Colon (tissue), 2 donors: ENCODE results near the gene TCAP.

Source experiments
- FAIRE-seq: peaks from 2 replicates; lab custom pipeline; 2012; peaks lifted over from hg19 to GRCh38; lab: Jason Lieb, UNC
- donor health status: control.
- donor health status: control.

Gene TCAP

DNA sequence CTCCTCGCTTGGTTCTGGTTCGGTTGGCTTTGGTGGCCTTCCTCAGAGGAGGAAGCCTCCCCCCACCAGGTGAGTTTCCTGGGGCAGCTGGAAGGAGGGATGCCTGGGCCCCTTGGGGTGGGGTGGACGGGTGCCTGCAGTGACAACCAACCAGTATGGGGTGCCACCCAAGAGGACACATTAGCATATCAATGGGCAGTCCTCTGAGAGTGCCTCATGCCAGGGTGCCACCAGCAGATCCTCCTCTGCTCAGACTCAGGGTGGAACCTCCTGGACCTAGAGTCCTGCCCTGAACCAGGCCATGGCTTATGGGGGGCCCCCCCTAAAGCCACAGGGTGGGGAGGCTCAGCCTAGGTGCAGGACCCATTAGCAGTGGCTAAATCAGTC lies 35.7 kb upstream of the TCAP start:
- FAIRE-seq = no peak

DNA sequence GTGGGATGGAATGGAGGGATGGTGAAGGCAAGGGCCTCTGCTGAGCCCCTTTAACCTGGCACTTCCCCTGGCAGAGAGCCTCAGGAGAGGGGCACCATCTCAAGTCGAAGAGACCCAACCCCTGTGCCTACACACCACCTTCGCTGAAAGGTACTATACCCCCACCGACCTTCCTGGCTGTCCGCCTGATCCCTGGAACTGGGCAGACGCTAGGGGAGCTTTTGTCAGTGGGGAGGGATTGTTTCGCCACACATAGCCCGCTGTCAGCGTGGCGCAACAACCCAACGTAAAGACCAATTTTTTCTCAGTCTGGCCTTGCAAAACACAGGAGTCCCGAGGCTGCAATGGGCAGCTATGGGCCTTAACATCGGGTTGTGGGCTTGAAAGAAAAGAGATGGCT lies 35.3 kb upstream of the TCAP start:
- no peak for FAIRE-seq

DNA sequence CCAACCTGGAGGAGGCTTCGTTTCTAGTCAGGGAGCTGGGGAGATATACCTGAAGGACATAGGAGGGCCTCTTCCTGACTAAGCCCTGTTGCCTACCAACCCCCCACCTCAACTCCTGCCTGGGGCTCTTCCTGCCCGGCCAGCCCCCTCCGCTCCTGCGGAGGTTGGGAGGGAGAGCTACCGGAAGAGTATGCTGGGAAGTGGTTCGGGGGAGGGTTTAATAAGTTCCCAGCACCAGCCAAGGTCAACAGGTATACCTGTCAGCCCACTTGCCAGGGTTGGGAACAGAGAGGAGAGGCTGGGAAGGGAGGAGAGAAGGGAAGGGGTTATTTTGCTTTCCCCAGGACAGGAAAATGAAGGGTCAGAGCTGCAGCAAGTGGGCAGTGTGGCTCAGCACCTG lies 33.7 kb upstream of the TCAP start:
- FAIRE-seq = no peak

DNA sequence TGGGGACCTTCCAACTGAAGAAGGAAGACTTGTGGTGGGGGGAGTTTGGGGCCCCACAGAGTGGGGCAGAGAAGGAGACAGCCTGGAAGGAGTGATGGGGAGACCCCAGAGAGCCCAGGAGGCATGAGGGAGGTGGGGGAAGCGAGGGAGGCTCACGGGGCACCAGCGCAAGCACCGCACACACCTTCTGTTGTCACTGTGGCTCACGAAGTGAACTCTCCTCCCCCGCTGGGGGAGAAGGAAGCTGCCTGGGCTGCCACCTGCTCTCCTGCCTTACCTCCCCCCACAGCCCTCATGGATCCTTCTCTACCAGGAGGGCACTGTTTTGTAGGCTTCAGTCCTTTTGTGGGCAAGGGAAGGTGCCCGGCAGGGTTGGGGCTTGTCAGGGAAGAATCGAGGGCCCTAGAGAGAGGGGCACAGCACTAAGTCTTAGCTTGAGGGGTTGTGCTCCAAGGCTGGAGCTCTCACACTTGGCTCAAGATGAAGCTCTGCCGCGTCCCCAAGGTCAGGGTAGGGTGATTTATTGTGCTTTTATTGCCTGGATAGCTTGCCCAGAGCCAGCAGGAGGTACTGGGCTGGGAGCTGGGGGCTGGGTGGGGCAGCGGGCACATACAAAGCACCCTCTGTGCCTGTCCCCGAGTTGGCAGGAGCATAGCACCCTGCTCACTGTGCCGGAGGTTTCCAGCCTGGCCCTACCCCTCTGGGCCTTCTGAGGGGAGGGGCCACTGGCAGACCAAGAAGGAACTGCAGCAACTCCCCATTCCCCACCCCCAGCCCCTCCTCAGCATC lies 32.8 kb upstream of the TCAP start:
- no peak for FAIRE-seq

DNA sequence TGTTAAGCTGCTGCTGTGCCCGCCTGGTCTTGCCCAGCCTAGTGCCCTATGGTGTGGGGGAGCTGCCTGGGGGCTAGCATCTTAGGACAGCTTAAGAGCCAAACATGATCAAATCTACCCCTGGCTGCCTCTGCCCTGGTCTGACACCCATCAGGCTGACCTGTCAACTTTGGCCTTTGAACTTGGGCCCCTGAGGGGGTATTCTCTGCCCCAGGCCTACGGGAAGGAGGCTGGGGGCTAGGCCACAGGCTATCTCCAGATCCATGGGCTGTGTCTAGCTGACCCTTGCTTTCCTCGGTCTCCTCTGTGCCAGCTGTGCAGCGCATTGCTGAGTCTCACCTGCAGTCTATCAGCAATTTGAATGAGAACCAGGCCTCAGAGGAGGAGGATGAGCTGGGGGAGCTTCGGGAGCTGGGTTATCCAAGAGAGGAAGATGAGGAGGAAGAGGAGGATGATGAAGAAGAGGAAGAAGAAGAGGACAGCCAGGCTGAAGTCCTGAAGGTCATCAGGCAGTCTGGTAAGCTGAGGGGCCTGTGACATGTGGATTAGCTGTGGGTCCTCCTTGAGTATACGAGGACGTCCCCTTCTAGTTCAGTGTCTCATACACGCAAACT lies 31.5 kb upstream of the TCAP start:
- FAIRE-seq = no peak

DNA sequence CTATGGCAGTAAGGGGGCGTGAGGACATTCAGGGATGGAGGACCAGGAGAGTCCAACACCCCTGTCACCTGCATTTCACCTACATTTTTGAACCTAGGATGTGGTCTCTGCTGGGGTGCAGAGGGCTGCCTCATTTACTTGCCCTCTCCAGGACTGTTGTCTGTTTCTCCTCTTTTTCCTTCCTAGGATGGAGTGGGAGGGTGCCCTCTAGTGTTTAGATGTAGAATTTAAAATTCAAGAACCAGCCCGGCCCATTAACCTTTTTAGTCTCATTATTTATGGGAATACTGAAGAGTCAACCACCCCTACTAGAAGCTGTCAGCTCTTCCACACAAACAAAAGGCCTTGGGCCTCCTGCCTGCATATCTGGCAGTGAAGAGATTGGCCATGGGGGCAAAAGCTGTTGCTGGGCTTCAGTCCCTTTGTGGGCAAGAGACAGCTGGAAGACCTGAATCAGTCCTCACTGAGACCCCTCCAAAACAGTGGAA lies 30.7 kb upstream of the TCAP start:
- no peak for FAIRE-seq

DNA sequence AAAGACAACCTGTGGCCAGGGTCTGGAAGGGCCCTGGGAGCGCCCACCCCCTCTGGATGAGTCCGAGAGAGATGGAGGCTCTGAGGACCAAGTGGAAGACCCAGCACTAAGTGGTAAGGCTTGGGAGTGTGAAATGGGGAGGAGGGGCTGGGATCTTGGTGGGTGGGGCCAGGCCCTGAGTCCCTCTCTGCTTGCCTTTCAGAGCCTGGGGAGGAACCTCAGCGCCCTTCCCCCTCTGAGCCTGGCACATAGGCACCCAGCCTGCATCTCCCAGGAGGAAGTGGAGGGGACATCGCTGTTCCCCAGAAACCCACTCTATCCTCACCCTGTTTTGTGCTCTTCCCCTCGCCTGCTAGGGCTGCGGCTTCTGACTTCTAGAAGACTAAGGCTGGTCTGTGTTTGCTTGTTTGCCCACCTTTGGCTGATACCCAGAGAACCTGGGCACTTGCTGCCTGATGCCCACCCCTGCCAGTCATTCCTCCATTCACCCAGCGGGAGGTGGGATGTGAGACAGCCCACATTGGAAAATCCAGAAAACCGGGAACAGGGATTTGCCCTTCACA lies 29.5 kb upstream of the TCAP start:
- no peak for FAIRE-seq

DNA sequence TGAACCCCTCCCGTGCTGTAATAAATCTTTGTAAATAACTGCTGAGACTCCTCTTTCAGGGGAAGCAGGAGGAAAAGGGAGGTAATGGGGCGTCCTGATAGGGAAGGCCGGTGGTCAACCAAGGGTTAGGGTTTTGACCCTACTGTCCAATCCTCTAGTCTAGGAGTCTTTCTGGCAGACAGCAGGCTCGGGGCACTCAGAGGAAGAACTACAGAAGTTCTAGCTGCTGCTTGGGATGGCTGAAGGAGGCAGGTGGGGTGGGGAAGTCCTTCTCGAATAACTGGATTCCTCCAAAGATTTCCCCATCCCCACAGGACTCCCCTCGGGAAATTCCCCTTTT lies 28.6 kb upstream of the TCAP start:
- no peak for FAIRE-seq

DNA sequence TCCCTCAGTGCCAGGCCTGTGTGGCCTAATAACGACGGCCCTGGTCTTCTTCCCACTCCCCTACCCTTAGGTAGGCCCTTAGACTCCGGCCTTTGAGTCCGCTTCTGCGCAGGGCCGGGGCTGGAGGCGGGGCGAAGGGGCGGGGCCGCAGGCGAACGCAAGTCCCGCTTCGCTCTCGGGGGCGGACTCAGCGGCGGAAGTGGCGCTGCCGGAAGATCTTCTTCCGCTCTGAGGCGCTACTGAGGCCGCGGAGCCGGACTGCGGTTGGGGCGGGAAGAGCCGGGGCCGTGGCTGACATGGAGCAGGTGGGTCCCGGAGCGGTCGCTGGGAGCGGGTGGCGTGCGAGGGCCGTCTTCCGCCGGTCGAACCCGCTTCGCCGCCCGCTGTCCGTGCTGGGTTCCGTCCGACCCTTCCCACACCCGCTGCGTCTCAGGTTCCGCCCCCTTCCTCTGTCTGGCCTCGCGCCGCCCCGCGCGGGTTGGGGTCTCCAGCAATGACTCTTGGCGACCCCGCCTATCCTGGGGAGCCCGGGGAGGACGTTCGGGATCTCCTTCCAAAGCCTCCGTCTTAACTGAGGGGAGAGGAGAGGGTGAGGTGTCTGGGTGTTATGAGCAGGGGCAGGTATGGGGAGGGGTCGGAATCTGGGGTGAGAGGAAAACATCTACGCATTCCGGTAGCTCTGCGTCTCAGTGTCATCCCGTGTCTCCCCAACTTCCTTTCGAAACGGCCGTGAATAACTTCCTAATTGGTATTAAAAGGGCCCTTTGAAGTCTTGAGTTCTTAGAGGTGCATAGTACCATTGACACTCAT lies 28.0 kb upstream of the TCAP start, which contains the start of gene STARD3:
TSS of gene STARD3 (plus strand) at position 218 of the 810 bp plus-strand sequence. CDS start 16,388 bp downstream, outside the sequence.
- FAIRE-seq = no peak

DNA sequence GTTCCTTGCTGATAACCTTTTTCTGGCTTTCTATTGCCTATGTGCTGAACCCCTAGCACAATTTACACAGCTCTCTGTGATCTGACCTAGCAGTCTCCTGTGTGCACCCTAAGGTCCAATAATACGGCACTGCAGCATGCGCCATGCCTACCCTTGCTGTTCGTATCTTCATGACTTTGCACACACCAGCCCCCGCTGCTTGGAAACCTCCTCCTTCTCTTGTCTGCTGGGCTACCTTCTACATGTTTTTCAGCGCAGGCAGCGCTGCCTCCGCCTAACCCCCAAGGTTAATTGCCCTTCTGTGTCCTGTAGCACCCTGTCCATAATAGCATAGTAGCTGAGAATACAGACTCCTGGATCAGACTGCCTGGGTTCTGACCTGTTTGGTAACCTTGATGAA lies 26.8 kb upstream of the TCAP start:
- no peak for FAIRE-seq

DNA sequence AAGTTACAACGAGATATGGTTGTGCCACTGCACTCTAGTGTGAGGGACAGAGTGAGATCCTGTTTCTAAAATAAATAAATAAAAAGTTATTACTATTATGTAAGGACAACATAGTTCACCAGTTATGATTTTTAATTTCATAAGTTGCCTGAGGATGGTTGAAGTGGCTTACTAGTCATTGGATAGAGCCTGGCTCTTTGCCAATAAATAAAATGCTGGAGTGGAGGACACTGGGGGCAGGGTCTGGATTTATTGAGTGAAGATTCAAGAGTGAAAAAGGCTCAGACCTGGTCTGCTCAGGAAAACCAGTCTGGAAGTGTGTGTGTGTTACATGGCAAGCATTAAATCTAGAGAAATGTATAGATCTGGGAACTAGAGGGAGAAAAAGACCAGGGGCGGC lies 26.1 kb upstream of the TCAP start:
- FAIRE-seq = no peak

DNA sequence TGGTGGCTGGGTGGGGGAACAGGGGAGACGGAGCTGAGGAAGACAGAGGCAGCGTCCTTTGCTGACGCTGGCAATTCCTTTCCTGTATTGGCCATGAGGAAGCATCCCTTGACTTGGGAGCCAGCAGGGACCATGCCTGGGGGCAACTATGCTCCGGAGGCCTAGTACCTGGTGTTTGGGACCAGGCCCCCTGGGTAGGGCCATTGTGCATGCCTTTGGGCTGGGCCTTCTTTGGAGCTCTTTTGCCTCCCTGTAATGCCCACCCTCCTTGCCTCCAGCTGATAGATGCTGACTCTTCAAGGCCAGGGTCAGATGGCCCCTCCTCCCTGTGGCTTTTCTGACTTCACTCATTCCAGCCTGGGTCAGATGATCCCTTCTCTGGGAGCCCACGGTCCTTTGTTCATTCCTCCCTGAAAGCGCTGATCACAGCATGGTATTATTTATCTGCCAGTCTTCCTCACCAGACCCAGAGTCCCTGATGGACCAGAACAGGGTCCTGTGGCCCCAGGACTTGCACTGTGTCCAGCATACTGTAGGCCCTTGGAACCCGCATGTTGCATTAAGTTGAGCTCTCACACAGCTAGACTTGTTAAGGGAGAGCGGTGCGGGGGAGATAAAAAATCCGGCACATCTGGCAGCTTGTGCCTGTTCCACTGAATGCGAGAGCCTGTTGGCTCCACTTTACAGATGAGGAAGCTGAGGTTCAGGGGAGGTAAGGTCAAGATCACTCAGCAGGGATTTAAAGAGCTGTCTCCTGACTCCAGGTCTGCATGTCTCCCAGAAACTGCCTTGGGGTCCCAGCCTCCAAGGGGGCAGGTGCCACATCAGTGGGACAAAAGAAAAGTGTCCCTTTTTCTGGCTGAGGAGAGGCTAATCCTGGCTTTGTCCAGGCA lies 25.3 kb upstream of the TCAP start:
- FAIRE-seq = no peak

DNA sequence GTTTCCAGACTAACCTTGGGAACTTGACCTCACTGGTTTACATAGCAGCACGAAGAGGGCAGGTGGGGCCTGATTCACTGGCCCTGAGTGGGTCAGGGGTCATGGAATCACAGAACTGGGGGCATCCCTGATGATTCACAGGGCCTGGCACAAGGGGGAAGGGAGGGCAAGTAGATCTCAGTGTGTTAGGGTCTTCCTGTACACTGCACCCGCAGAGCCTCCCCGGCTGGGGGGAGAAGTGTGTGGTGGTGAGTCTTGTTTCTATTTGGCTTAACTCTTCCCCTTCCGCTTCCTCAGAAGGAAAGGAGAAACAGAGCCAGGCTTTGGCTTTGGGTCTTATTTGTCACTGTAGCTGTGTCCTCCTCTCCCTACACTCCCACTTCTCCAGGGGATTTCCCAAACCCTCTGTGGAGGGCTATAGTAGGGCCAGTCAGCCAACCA lies 24.5 kb upstream of the TCAP start:
- FAIRE-seq = no peak

DNA sequence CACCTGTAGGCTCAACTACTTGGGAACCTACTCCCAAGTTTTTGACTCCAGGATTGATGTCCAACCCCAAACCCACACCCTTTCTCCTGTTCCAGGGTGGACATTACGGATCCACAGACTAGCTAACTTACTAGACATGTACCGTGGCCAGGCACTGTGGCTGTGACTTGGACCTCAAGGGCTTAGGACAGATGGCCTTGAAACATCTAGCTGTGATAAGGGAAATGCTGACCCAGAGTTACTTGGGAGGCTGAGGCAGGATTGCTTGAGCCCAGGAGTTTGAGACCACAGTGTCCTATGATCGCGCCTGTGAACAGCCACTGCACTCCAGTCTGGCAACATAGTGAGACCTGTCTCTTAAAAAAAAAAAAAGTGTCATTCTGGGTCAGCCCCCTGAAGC lies 24.1 kb upstream of the TCAP start:
- FAIRE-seq = no peak

DNA sequence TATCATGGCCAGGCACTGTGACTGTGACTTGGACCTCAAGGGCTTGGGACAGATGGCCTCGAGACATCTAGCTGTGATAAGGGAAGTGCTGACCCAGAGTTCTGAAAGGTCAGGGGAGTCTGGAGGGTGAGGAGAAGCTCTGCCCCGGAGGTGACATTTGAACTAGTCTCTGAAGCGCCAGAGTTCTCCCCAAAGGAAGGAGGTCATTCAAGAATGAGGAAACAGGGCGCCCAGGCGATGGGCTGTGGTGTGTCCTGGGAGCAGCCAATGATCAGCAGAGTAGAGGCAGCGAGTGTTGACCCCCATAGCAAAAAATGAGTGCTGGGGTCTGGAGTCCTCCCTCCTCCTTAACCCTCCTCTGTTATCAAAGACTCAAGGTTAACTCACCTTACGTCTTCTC lies 23.3 kb upstream of the TCAP start:
- no peak for FAIRE-seq

DNA sequence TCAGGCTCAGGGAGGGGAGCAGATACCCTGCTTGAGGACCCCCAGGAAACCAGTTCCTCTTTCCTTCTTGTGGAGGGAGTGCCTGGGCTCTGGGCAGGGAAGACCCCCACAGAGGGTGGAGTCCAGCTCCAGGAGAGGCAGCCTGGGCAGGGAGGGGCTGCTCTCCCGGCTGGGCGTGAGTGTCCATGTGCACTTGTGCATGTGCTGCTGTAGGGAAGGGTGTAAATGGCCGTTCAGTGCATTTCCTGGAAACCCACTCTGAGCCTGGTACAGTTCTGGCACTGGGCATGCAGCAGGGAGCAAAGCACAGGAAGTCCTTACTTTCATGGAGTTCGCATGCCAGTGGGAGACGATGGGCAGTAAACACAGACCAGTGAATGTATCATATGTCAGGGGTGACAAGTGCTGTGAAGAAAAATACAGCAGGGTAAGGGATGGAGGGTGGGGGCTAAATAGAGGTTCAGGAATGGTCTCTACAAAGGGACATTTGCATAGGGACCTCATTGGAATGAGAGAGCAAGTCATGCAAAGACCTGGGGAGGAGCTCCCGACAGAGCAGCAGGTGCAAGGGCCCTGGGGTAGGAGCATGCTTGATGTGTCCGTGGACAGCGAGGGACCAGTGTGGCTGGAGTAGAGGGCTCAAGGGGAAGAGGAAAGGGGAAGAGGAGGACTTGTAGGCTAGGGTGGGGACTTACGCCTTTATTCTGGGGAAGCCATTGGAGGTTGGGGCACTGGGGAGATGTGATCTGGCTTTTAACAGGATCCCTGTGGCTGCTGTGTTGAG lies 22.7 kb upstream of the TCAP start:
- no peak for FAIRE-seq

DNA sequence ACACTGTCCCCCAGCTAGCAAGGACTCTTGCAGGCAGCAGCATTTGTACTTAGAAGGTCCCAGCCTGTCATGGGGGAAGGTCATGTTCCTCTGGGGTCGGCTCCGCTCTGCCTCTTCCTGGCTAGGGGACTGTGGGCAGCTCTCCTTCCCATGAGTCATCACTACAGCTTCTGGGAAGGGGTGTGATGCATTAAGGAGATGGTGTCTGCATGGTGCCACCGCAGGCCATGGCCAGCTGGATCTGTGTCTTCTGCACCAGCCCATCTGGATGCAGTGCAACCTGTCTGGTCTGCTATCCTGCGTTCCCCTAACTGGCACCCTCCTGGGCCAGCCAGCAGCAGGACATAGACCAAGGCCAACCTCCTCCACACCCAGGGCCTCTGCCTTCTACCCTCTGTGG lies 21.9 kb upstream of the TCAP start:
- no peak for FAIRE-seq

DNA sequence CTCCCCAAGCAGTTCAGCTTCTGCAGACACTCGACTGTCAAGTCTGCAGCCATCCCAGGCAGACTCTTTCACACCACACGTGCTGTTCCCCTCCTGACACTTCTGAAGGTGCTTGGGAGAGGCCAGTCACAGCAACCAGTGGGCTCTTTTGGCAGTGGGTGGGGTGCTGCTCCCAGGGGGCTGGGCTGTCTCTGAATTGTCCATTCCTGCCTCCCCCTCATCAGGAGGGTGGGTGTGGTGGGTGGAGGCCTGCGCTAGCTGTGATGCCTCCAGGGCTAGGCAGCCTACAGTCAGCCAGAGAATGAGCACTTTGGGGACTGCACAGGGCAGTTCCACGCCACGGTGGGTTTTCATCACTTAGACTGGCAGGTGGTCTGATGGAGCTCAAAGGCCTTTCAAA lies 17.9 kb upstream of the TCAP start:
- no peak for FAIRE-seq

DNA sequence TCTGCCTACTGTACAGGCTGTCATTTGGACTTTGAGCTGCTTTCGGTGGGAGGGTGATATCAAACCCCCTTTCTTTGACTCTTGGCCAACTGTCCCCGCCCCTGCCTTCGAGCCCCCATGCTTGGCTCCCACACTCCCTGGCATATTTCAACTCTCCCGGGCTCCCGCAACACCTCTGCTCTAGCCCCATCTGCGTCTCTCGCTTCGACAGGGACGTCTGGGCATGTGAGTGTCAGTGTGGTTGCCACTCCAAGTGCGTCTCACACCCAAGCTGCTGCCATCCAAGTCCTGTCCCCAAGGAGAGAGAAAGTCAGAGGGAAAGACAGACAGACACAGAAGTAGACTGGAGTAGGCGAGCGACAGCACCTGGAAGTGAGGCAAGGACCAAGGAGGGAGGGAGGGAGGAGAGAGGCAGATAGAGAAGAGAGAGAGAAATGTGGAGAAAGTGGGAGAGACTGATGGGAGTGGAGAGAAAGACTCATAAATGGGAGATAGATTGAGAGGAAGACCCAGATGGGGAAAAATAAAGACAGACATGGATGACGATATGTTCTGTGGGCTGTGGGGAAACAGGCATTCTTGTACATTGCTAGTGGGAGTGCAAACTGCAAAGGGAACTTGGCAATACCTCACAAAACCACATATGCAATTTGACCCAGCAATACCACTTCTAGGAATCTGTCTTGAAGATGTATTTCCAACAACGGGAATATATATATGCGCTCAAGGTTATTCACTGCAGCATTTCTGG lies 16.4 kb upstream of the TCAP start:
- no peak for FAIRE-seq

DNA sequence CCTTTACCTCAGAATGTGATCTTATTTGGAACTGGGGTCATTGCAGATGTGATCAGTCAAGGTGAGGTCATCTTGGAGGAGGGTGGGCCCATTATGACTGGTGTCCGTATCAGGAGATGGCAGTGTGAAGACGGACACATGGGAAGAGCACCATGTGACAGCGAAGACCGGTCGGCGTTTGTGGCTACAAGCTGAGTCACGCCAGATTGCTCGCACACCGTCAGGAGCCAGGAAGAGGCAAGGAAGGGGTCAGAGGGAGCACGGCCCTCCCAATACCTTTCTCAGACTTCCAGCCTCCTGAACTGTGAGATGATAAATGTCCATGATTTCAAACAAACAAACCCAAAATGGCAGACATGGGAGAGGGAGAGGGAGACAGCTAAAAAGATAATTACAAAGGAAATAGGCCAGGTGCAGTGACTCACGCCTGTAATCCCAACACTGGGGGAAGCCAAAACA lies 15.0 kb upstream of the TCAP start:
- no peak for FAIRE-seq
